Fibroblast of skin of abdomen (primary cell): Measurements from ENCODE around the gene PRTFDC1.

Source experiments
- DNase-seq: peaks from one replicate; pipeline ENCODE4 v3.0.0-alpha.2; 2013

The PRTFDC1 gene

GRCh38 chr10:24871011-24871935 lies 81.1 kb downstream of the PRTFDC1 start:
- DNase-seq: no peak

GRCh38 chr10:24869354-24870015 lies 82.9 kb downstream of the PRTFDC1 start:
- DNase-seq: peak; percentile 67

DNA sequence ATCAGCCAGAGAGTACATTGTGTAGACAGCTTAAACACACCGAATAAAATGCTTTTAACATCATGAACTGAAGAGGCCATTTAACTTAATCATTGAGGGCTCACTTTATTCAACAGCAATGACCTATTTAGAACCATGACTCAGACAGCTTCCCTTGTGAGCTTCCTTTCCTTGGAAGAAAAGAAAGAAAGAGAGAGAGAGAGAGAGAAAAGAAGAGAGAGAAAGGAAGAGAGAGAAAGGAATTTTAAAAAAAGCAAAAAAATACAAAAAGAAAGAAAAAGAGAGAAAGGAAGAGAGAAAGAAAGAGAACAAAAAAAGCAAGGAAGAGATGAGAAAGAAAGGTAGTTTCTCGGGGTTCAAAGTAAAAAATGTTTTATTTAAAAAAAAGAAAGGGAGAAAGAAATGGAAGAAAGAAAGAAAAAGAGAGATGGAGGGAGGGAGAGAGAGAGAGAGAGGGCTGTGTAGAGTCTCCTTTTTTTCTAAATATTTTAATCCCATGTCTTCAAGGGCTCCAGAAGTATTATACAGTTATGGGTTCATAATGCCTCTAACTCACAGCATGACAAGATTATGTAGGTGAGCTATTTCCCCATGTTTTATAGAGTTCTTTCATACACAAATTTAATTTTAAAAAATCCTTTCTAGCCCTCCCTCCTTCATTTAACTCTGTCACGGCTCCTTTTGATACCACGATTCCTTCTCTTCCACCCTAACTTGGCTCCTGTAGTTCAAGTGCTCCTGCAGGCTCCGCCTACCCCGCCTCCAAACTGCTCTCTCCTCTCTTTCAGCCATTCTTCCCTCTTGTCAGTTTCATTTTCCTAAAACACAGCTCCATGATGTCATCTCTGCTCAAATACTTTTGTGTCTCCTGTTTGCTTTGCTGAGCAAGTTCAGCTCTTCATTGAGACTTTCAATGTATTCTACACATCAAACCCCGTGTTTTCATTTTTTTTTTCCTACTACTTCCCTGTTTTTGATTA lies 85.5 kb downstream of the PRTFDC1 start:
- peak; percentile 74 for DNase-seq

- DNase-seq: no peak
Measured at GRCh38 chr10:24865783-24866182, 86.6 kb downstream of the PRTFDC1 start.

GRCh38 chr10:24862589-24862988 lies 89.8 kb downstream of the PRTFDC1 start:
- no peak for DNase-seq

DNA sequence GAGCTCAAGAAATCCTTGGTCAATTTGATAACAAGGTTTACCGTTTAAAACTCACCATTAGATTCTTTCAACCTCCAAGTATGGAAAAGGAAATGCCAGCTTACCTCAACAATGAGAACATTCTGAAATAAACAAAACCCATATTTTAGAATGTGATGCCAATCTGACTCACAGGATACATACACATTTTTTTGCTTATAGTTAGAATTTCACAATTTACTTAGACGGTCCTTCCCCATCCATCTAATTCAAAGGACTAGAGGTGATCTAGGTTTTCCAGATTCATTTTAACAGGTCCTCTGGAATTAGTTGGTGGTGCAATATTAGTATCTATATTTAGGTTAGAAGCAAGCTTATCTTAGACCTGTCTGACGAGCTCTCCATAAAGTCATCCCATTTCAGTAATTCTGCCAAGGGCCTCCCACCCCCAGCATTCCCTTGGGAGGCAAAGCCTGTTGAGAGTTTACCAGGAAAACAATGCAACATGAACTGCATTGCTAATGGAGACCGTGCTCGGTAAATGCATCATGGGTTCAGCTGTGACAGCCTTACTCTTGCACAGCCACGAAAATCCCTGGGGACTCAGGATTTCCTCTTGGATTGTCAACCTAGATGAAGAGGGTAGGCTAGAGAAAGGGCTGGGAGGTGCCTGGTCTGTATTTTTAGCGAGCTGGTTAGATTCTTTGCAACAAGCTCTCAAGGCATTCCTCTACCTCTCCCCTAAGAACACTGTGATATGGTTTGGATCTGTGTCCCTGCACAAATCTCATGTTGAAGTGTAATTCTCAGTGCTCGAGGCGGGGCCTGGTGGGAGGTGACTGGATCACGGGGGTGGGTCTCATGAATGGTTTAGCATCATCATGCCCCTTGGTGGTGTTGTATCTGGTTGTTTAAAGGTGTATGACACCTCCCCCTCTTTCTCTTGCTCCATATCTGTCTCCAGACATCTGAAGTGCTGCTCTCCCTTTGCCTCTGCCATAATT lies 93.8 kb downstream of the PRTFDC1 start:
- peak; percentile 72 for DNase-seq

DNA sequence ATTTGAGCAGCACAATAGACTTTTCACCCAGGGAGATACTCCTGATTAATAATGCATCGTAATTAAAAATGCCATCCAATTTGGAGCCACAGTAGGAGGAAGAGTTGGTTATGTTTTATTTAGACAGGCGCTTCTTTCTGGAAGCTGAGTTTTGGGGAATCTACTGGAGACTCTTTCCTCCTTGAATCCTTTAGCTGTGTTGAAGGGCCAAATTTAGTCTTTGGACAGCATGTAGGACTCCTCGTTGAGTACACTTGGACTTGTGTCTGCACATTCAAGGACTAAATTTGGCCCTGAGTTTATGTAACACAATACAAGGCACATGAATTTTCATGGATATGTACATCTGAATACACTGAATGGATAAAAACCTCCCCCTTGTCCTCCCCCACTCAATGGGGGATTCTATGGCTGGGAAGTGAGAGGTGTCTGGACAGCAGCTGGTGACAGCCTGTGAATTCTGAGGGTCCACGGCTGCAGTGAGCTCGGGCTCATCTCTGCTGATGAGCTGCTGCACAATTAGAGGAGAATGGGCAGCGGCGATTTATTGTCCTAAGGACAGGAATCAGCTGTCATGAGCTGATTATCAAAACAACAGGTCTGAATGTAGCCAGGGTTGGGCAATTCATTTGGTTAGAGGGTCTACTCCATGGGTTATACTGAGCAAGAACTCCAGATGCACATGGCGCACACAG lies 95.2 kb downstream of the PRTFDC1 start:
- DNase-seq: no peak

- DNase-seq: no peak
Measured at GRCh38 chr10:24854256-24854655, 98.2 kb downstream of the PRTFDC1 start.

- no peak for DNase-seq
Measured at GRCh38 chr10:24853661-24854060, 98.7 kb downstream of the PRTFDC1 start.

DNA sequence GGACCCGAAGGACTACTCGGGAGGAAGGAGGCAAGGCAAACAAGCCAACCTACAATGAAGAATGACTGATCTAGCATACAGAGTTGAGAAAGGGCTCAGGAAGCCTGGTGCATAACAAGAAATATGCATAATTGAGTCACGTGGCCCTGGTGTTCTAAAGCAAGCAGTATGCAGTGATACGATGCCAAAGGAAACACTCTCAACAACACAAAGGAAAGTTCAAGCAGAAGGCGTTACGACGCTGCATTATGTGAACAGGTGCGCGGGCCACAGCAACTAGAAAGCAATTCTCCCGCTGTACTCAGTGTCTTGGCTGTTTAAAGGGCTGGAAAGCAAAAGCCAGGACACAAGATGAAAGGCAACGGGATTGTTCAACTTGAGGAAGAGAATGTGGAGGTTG lies 100.8 kb downstream of the PRTFDC1 start:
- DNase-seq: peak; percentile 45

- no peak for DNase-seq
Measured at GRCh38 chr10:24850727-24851296, 101.6 kb downstream of the PRTFDC1 start.

- no peak for DNase-seq
Measured at GRCh38 chr10:24849501-24850299, 102.7 kb downstream of the PRTFDC1 start.

DNA sequence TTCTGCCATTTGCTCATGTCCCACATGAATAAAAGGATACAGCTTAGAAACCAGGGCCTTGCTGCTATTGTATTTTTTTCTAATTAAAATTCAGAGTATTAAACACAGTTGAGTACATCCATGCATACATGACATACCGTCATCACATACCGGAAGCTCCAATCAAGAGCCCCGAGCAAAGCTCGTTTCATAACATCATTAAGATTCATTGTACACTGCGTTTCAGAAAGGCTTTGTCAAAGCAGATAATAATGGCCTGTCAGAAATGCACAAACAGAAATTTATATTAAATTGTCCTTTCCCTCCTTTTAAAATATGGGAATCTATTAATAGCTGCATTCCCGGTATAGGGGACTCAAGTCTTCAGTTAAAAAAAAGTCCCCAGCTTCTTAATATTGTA lies 103.4 kb downstream of the PRTFDC1 start:
- DNase-seq: no peak

GRCh38 chr10:24848195-24848594 lies 104.2 kb downstream of the PRTFDC1 start:
- DNase-seq: peak; percentile 20

GRCh38 chr10:24847112-24848070 lies 105.0 kb downstream of the PRTFDC1 start:
- no peak for DNase-seq

- DNase-seq: no peak
Measured at GRCh38 chr10:24844742-24845141, 107.7 kb downstream of the PRTFDC1 start.

DNA sequence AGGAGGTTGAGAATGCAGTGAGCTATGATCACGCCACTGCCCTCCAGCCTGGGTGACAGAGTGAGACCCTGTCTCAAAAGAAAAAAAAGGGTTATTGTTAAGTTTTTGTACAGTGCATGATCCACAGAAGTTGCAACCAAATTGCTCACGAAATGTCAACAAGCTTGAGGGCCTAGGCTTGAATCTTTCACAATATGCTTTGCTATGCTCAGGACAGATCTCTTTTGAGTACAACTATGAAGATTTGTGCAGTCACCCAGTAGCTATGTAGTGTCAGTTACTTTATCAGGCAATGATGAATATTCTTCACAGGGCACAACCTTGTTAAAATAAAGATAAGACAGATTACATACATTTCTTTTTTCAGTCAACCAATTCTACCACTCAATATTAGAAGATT lies 109.2 kb downstream of the PRTFDC1 start:
- DNase-seq: no peak

DNA sequence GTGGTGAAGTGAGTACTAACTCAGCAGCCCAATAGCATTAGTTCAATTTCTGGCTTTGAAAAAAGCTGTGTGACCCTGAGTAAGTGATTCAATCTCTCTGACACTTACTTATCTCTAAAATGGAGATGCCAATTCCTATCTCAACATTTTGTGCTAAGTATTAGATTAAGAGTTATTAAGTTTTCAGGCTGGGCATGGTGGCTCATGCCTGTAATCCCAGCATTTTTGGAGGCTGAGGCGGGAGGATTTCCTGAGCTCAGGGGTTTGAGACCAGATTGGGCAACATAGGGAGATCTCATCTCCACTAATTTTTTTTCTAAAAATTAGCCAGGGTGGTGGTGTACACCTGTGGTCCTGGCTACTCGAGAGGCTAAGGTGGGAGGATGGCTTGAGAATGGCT lies 109.5 kb downstream of the PRTFDC1 start:
- DNase-seq: no peak
